ENCODE measurements around the gene SLC2A9. TPM values are rescaled to one million over a fixed set of nuclear protein-coding genes. Genes with fewer than 3 reads are reported as not detected.

SLC2A9 gene
- total RNA-seq, 1 donor from 2014 or later: 8.2 TPM

GRCh38 chr4:9781343-9782135 lies 239.8 kb downstream of the SLC2A9 start, which contains the start of gene DRD5:
Gene DRD5 (plus strand): TSS chr4:9781634. CDS start chr4:9782030, 396 bp downstream.
- no peak for DNase-seq
- no peaks in the 10 kb centered on the region for H3K9me3 ChIP-seq (replicated peaks)
- no peaks in the 10 kb centered on the region for H3K36me3 ChIP-seq
- H3K27ac ChIP-seq (replicated peaks): no peak within 1 kb of the TSS
- H3K4me1 ChIP-seq: peaks cover 4% of the 10 kb centered on the region
- intact Hi-C loops (cut with micrococcal nuclease): no loop called here
- peaks cover 82% of the 10 kb centered on the region for H3K27me3 ChIP-seq (ENCODE audit: low read depth)
- H3K4me3 ChIP-seq: peak within 1 kb of the TSS; percentile 47
- no peak for TF ChIP-seq CTCF (IDR thresholded peaks at IDR 0.05; ENCODE audit: borderline replicate concordance)

Other genes starting within 250 kb of the SLC2A9 start
- gene DRD5, start 239.9 kb downstream of the SLC2A9 start, total RNA-seq: not detected
- gene WDR1, start 95.3 kb upstream of the SLC2A9 start, total RNA-seq: 157 TPM